HepG2 (cell line): Measurements from ENCODE around the gene AHSG. TPM values are rescaled to one million over a fixed set of nuclear protein-coding genes. Genes with fewer than 3 reads are reported as not detected.

ENCODE experiments used
- ATAC-seq: fragments of 200-7000 bp; cut with Tn5 transposase; 3 replicates; pipeline ENCODE4 v1.9.1; 2020; ENCODE audit warnings: mild to moderate bottlenecking, moderate library complexity
- BruUV-seq: library from RNA; stranded (reverse); fragments of 400-500 nt; replicated peaks from 2 replicates; lab custom pipeline; 2021; lab: Mats Ljungman, UMichigan
- CTCF ChIA-PET: fragments of 300-600 bp; formaldehyde crosslinking; extraction: SDS; loops from one replicate; lab custom pipeline; 2021; ENCODE audit warnings: low total read pairs, inconsistent platforms, low intra/inter-chr PET ratio; lab: Yijun Ruan, JAX
- POLR2A ChIA-PET: fragments of 350-600 bp; sonication (Branson Sonifier 250); formaldehyde crosslinking; loops from one replicate; lab custom pipeline; 2020; ENCODE audit warnings: antibody characterized with exemption, inconsistent platforms; lab: Yijun Ruan, JAX
- DNase-seq: peaks from one replicate; pipeline ENCODE4 v3.0.0-alpha.2; 2015; ENCODE audit warnings: low spot score
- FAIRE-seq: peaks from 3 replicates; lab custom pipeline; 2011; peaks lifted over from hg19 to GRCh38; lab: Jason Lieb, UNC
- H2AFZ ChIP-seq: one replicate; pipeline ENCODE4 v1.6.1; 2011; ENCODE audit warnings: low read length, inconsistent platforms
- H3K27ac ChIP-seq: fragments of 300-600 bp; 3 replicates; pipeline ENCODE4 v1.8.0; 2011; ENCODE audit warnings: mixed run types, mild to moderate bottlenecking, mixed read lengths, low read length, inconsistent platforms; ENCODE audit not compliant: insufficient read depth; ENCODE audit errors: extremely low read length
- H3K27me3 ChIP-seq, 2 experiments: fragments of 200-600 bp in 1 of 2; 2 replicates in 1 of 2; 3 replicates in 1 of 2; pipeline versions ENCODE4 v1.6.0 to v1.8.0; 2011; ENCODE audit warnings: low read length in 2 of 2, mild to moderate bottlenecking in 2 of 2, moderate library complexity in 2 of 2, inconsistent platforms in 1 of 2; ENCODE audit not compliant: insufficient read depth in 2 of 2, control insufficient read depth in 1 of 2
- H3K36me3 ChIP-seq, 2 experiments: fragments of 200-600 bp in 1 of 2; replicated peaks in 1 of 2; 2 replicates in 1 of 2; 3 replicates in 1 of 2; pipeline versions ENCODE4 v1.5.1 to v1.8.0; 2011; ENCODE audit warnings: low read length in 2 of 2, inconsistent platforms in 1 of 2; ENCODE audit not compliant: insufficient read depth in 2 of 2, control insufficient read depth in 1 of 2
- H3K4me1 ChIP-seq: 2 replicates; pipeline ENCODE4 v1.5.1; 2012; ENCODE audit warnings: low read length, inconsistent platforms; ENCODE audit not compliant: insufficient read depth
- H3K4me2 ChIP-seq: 2 replicates; pipeline ENCODE4 v1.6.0; 2011; ENCODE audit warnings: low read depth, low read length, inconsistent platforms
- H3K4me3 ChIP-seq, 3 experiments: fragments of 200-600 bp in 1 of 3; sonication (generic), shearing (Covaris generic) in 1 of 3; replicated peaks in 1 of 3; 2 replicates each; pipeline ENCODE4 v1.5.1; 2011 to 2016; ENCODE audit warnings: low read length in 3 of 3, inconsistent platforms in 2 of 3, low read depth in 2 of 3, mild to moderate bottlenecking in 2 of 3, control low read depth in 1 of 3, mixed read lengths in 1 of 3; ENCODE audit not compliant: insufficient read depth in 1 of 3
- H3K79me2 ChIP-seq: one replicate; pipeline ENCODE4 v1.6.1; 2011; ENCODE audit warnings: low read length, inconsistent platforms; ENCODE audit not compliant: insufficient read depth
- H3K9ac ChIP-seq: 2 replicates; pipeline ENCODE4 v1.6.0; 2011; ENCODE audit warnings: mild to moderate bottlenecking, low read depth, low read length, inconsistent platforms; ENCODE audit not compliant: insufficient read depth
- H3K9me3 ChIP-seq: 2 replicates; pipeline ENCODE4 v1.5.1; 2012; ENCODE audit warnings: mild to moderate bottlenecking, low read length
- H4K20me1 ChIP-seq: 2 replicates; pipeline ENCODE4 v1.6.0; 2011; ENCODE audit warnings: inconsistent platforms, mild to moderate bottlenecking, low read length, moderate library complexity; ENCODE audit not compliant: insufficient read depth
- CHD2 ChIP-seq: IDR thresholded peaks from 2 replicates; pipeline ENCODE4 v1.6.1; 2011; ENCODE audit warnings: low read depth, low read length, improper control_type of control experiment
- DR1 ChIP-seq: sonication (generic); formaldehyde crosslinking; IDR thresholded peaks from 2 replicates; pipeline ENCODE4 v1.8.0; 2021; ENCODE audit warnings: mild to moderate bottlenecking, missing genetic modification reagents, inconsistent platforms
- KMT2A ChIP-seq: sonication (generic); formaldehyde crosslinking; IDR thresholded peaks from 2 replicates; pipeline ENCODE4 v1.4.0; 2020; ENCODE audit warnings: missing genetic modification reagents
- PHB2 ChIP-seq: fragments of 450-650 bp; IDR thresholded peaks from 2 replicates; pipeline ENCODE4 v1.6.1; 2018; ENCODE audit not compliant: partially characterized antibody
- RNF2 ChIP-seq: fragments of 450-650 bp; conservative IDR thresholded peaks from 2 replicates; pipeline ENCODE4 v1.6.1; 2016; ENCODE audit warnings: low read depth
- SPEN ChIP-seq: sonication (generic); formaldehyde crosslinking; IDR thresholded peaks from 2 replicates; pipeline ENCODE4 v1.5.1; 2020; ENCODE audit warnings: low read depth, mild to moderate bottlenecking, missing genetic modification reagents
- SRSF4 ChIP-seq: fragments of 200-400 bp; formaldehyde crosslinking; IDR thresholded peaks from one replicate; pipeline ENCODE4 v1.6.1; 2018; ENCODE audit warnings: mild to moderate bottlenecking, low read depth, low read length, moderate library complexity; ENCODE audit not compliant: poor library complexity, severe bottlenecking
- TBP ChIP-seq: sonication (generic); formaldehyde crosslinking; IDR thresholded peaks from 2 replicates; pipeline ENCODE4 v1.5.0; 2020; ENCODE audit warnings: missing genetic modification reagents
- ZNF496 ChIP-seq: sonication (generic); formaldehyde crosslinking; IDR thresholded peaks from 2 replicates; pipeline ENCODE4 v1.8.1; 2023; ENCODE audit warnings: mild to moderate bottlenecking, moderate library complexity, missing genetic modification reagents; ENCODE audit not compliant: insufficient replicate concordance
- ZNF761 ChIP-seq: sonication (generic); formaldehyde crosslinking; conservative IDR thresholded peaks from 2 replicates; pipeline ENCODE4 v1.4.0; 2020; ENCODE audit warnings: mild to moderate bottlenecking, missing genetic modification reagents
- ZNF777 ChIP-seq: sonication (generic); formaldehyde crosslinking; IDR thresholded peaks from 2 replicates; pipeline ENCODE4 v1.4.0; 2020; ENCODE audit warnings: missing genetic modification reagents
- ZUFSP ChIP-seq: sonication (generic); formaldehyde crosslinking; IDR thresholded peaks from 2 replicates; pipeline ENCODE4 v1.9.0; 2021; ENCODE audit warnings: missing genetic modification reagents, mild to moderate bottlenecking, borderline replicate concordance
- WGBS: methylation state at CpG from one replicate; pipeline ENCODE4 v1.1.6; 2017; ENCODE audit warnings: low lambda C conversion rate; 5-methylcytosine and 5-hydroxymethylcytosine counted together
- in situ Hi-C: cut with HindIII; loops from 2 replicates; pipeline ENCODE4 v1.10.0; 2017; ENCODE audit warnings: low pct_unique_long_range_greater_than_20kb; ENCODE audit not compliant: extremely low pct_ligation_motif_present
- intact Hi-C: fragments of 100-400 bp; cut with micrococcal nuclease; formaldehyde crosslinking; loops from one replicate; pipeline ENCODE4 v1.10.0; 2022; ENCODE audit not compliant: unreplicated experiment
- polyA plus RNA-seq, 8 experiments: library from polyadenylated mRNA; depleted of rRNA in 3 of 8; stranded (reverse) in 7 of 8; unstranded in 1 of 8; fragments of >200 nt; fragmentation: Illumina TruSeq in 4 of 8; extraction: Trizol in 4 of 8; gene quantifications; 2 replicates each; pipeline versions ENCODE4 v1.2.1 to v1.2.3, GENCODE V29; 2011 to 2016; ENCODE audit warnings: low read depth in 4 of 8, missing spikeins in 1 of 8, mixed read lengths in 1 of 8; ENCODE audit not compliant: insufficient read depth in 1 of 8
- total RNA-seq, 5 experiments: library from RNA; depleted of rRNA; stranded (reverse); fragments of >200 nt; fragmentation: Illumina TruSeq; extraction: Trizol; gene quantifications; 2 replicates each; pipeline ENCODE4 v1.2.3, GENCODE V29; 2016; ENCODE audit warnings: low read depth in 1 of 5
- TF ChIP-seq, protein P1 (sequence below): sonication (generic); formaldehyde crosslinking; IDR thresholded peaks from 2 replicates; pipeline ENCODE4 v1.5.1; 2020; ENCODE audit warnings: missing genetic modification reagents, mild to moderate bottlenecking, borderline replicate concordance
- TF ChIP-seq, protein P2 (sequence below): sonication (generic); formaldehyde crosslinking; IDR thresholded peaks from 2 replicates; pipeline ENCODE4 v1.8.1; 2023; ENCODE audit warnings: missing genetic modification reagents, mild to moderate bottlenecking, borderline replicate concordance

The AHSG gene
- total and polyA plus RNA-seq, 2 of the 13 experiments (the other 11 are each of a cell fraction or from before 2014, with no cell fraction given): 2,043 to 19,152 TPM

GRCh38 chr3:186653984-186654383 lies 41.1 kb downstream of the AHSG start (continued):
- TF ChIP-seq, protein P1, sequence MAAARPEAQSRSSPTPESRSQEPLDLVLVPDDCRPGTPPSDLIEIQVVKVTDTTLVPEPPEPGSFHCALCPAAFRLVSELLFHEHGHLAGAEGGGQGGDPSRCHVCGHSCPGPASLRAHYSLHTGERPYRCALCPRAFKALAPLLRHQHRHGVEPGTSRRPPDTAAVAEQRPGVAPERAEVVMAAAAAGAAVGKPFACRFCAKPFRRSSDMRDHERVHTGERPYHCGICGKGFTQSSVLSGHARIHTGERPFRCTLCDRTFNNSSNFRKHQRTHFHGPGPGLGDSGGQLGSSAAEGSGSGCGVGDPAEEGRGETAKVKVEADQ (CRISPR knock-in tag): no peak
- TF ChIP-seq CHD2 (no peak), SPEN (no peak)
- TF ChIP-seq, protein P2, sequence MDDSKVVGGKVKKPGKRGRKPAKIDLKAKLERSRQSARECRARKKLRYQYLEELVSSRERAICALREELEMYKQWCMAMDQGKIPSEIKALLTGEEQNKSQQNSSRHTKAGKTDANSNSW (CRISPR knock-in tag): no peak
- TF ChIP-seq, all 625 proteins: peak for 9

- Histone ChIP-seq H4K20me1 (no peaks in the 10 kb centered on the region), H3K36me3 (no peaks in the 10 kb centered on the region), H3K9me3 (no peaks in the 10 kb centered on the region), H3K27me3 (no peaks in the 10 kb centered on the region; a peak in 1 of 5 replicates), H3K4me1 (peaks cover 34% of the 10 kb centered on the region), H3K9ac (no peak overlapping the region), H3K4me3 (no peak overlapping the region), H2AFZ (no peak overlapping the region), H3K4me2 (no peak overlapping the region), H3K79me2 (no peaks in the 10 kb centered on the region), H3K27ac (no peak overlapping the region)
- ATAC-seq (no peak), FAIRE-seq (no peak), DNase-seq (no peak)
- intact Hi-C loops (no loop called here), in situ Hi-C loops (no loop called here)
- no TSS peak for BruUV-seq
- CTCF ChIA-PET: no interaction called here
- 83% methylated on average over 7 of the region's 7 CpGs for WGBS
- POLR2A ChIA-PET: no interaction called here
- TF ChIP-seq DR1 (no peak), ZNF761 (CRISPR knock-in tag) (no peak), TBP (no peak), ZUFSP (CRISPR knock-in tag) (no peak), SRSF4 (no peak), KMT2A (CRISPR knock-in tag) (no peak), PHB2 (no peak), RNF2 (no peak), ZNF496 (CRISPR knock-in tag) (no peak), ZNF777 (CRISPR knock-in tag) (no peak)
These were observed 50.7 kb downstream of the AHSG start for GRCh38 chr3:186663361-186664118.
